NCI-H146 (cell line): ENCODE data around the gene CPSF6.
"Not testable (repeated sequence)": the region's sequence is repeated elsewhere in the genome, so short reads cannot be mapped to it uniquely, and the experiment has no call there.

Experiments
- DNase-seq: peaks from one replicate; lab custom pipeline; 2025; lab: John Stamatoyannopoulos, UW

The CPSF6 gene

DNA sequence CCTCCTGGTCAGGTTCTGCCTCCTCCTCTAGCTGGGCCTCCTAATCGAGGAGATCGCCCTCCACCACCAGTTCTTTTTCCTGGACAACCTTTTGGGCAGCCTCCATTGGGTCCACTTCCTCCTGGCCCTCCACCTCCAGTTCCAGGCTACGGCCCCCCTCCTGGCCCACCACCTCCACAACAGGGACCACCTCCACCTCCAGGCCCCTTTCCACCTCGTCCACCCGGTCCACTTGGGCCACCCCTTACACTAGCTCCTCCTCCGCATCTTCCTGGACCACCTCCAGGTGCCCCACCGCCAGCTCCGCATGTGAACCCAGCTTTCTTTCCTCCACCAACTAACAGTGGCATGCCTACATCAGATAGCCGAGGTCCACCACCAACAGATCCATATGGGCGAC lies 19.3 kb downstream of the CPSF6 start:
- DNase-seq: no peak

DNA sequence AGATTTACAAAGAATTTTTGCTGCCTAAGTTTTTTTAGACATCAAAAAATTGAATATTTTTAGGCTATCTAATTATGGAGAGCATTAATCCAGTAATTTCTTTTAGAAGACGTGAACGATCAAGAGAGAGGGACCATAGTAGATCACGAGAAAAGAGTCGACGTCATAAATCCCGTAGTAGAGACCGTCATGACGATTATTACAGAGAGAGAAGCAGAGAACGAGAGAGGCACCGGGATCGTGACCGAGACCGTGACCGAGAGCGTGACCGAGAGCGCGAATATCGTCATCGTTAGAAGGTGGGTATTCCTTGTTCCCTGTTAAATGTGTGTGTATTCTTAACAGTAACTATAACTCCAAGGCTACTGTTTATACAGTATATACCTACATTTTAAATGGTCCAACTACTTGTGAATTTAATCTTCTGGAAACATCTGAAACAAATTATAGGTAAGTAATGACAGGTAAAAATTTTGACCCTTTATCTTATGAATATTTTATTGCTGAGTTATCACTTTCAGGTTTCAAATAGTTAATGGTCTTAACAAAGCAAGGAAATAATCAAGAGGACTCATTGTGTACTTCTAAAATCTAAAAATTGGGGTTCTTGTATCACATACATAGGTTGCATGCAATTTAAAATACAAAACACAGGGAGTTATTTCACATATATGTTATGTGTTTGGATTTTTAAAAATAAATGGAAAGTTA lies 23.1 kb downstream of the CPSF6 start:
- no peak for DNase-seq

DNA sequence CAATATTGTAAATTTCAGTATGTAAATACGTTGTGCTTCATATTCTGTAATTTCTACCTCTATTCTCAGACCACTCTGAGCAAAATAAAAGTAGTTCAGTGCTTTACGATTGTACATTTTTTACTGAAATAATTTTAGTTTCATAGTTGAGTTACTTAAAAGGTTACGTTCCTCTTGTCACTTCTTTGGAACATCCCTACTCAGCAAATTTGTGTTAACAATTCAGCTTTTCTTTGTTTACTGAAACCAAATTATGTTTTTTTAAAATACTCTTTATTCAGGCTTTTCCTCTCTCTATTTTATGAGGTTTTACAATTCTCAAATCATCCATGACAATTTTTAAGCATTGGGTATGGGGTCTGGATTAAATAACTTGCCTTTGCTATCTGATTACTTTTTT lies 25.8 kb downstream of the CPSF6 start:
- DNase-seq: no peak

DNA sequence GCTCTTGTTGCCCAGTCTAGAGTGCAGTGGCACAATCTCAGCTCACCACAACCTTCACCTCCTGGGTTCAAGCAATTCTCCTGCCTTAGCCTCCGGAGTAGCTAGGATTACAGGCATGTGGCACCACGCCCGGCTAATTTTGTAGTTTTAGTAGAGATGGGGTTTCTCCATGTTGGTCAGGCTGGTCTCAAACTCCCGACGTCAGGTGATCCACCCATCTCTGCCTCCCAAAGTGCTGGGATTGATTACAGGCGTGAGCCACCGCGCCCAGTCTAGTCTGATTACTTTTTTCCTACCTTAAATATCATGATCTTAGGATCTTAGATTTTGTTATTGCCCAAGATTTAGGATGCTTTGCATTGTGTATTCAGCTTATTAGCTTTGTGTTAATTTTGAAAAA lies 26.3 kb downstream of the CPSF6 start:
- not testable (repeated sequence) for DNase-seq

DNA sequence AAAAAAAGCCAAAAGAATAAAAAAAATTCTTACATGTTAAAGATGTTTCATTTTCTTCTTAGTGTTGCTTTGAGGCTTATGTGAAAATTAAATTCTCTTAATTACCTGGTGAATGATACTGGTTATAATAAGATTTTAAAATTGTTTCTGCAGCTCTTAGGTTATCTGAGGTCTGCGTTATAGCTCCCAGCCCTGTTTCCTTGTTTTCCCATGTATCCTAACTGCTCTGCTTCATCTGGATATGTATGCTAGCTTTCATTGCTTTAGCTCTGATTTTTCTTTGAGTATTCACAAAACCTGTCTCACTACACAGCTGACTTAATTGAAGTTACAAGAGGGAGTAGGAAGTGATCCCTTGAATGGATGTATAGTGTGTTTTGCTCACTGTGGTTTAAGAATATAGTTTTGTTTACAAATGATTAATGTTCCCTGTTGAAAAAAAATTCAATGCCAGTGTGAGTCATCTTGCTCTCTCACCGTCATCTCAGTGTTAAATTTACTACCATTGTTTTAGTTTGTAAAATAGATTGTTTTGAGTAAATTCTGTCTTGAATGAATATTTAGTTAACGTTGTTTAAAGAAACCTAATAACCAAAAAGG lies 26.8 kb downstream of the CPSF6 start:
- DNase-seq: no peak

DNA sequence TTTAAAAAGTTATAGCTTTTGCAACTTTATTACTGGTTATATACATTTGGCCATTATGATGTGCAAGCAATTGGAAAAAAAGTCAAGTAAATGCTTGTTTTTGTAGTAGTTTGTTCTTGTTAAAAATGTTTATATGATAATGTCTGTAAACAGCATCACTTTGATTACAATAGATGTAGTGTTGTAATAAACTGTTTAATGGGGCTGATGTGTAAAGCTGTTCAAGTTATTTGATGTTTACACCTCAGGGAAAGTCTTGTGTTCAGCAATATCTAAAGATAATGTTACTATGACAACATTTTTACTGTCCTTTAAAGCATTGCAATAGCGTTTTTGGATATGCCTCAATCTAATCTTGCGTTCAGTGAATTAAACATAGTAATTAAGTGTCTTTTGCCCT lies 30.4 kb downstream of the CPSF6 start:
- DNase-seq: no peak

DNA sequence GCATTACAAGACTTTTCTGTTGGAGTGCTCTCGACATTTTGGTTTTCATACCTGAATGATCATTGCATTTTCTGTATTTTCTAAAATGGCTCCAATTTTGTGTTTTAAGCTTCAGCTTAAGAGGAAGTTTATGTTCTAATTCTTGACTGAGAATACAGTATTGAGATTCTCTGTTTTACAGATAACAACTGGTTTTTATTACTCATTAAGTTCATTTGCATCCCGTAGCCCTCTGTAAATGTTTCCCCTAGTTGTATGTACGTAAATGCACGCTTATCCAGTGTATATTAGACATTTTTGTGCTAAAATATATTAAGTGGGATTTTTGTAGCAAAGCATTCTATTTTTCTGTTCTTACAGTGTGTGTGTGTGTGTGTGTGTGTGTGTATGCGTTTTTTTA lies 33.1 kb downstream of the CPSF6 start:
- no peak for DNase-seq

DNA sequence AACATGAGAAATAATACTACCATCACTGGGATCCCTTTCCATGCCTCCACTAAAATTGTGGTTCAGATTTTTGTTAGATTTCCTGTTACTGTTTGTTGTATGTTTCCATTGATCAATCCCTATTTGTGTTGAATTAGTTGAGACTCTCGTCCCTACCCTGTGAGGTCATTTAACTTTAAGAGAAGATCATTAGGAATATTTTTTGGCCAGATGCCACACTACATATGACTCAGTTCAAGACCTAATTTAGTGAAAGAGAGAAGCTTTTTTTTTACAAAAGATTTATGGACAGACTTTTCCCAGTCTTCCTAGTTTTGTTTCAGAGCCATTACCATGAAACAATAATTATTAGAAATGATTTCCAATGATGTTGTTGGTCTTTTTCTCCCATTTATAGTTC lies 35.5 kb downstream of the CPSF6 start:
- no peak for DNase-seq

DNA sequence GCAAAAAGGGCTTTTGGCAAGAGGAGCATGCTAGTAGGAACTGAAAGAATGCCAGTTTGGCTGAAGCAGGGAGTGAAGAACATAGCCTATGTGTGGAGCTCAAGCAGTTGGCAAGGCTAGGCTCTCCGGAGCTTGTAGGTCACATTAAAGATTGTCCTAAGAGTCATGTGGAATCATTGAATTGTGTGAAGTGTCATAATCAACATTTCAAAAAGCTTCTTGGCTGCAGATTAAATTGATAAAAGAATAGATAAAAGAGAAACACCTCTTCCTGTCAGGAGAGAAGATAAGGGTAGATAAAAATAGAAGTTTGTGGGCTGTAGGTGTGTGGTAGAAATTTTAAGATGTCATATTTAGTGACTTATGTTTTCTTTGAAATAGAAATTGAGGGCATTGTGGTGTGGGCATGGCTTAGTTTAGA lies 36.1 kb downstream of the CPSF6 start:
- DNase-seq: no peak

DNA sequence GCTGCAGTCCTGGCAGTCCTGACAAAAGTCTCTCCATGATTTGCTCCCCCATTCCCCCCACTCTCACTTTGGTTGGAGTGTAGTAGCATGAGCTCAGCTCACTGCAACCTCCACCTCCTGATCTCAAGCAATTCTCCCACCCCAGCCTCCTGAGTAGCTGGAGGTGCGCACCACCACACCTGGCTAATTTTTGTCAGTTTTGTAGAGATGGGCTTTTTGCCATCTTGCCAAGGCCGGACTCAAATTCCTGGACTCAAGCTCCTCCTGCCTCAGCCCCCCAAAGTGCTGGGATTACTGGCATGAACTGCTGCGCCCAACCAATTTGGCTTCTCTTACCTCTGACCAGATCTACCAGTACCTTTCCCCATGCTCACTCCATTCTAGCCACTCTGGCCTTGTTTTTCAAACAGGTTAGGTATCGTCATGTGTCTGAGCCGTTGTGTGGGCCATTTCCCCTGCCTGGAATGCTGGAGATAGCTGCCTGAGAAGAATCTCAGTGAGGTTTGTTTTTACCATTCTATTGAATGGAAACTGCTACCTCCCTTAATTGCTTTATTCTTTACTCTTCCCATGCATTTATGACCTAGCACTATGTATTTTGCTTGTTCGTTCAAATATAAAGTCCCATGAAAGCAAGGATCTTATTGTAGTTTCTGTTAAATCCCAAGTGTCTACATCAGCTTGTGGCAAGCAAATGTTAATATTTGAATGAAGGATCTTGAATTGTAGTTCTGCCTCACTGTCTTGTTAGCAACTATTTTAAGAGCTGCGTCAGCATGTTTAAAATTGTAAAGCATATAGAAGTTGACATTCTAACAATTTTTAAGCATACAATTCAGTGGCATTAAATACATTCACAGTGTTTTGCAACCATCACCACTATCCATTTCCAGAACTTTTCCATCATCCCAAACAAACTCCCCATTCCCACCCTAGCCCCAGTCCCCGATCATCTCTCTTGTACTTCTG lies 39.7 kb downstream of the CPSF6 start:
- no peak for DNase-seq

DNA sequence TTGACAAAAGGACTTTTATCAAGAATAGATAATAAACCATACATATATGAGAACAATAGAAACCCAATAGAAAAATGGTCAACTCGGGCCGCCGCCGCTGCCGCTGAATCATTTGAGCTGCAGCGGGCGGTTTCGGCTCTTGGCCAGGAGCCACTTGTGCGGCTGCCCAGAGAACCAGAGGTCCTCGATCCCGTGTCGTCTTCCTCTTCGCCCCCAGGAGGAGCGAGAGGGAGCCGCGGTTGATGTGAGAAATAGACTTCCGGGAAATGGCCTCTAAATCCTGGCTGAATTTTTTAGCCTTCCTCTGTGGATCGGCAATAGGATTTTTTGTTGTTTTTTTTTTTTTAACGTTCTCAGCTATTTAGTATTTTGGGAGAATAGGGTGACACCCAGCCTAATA lies 44.8 kb downstream of the CPSF6 start:
- DNase-seq: peak; percentile 74

DNA sequence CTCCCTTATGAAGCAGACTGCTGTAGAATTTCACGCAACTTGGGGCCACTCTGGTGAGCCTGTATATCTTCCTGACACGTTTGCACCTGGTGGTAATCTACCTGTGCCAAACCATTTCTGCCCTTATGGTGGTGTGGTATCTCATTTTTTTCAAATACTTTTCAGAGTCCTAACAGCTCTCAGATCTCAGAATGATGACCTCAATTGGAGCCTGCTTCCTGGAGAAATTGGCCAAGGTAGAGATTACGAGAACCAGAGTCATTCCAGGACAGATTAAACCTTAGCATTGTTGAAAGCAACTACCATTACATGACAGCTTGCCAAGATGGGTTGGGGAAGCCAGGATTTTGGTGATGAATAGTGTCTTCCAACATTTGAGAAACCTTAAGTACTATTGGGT lies 48.2 kb downstream of the CPSF6 start:
- no peak for DNase-seq

DNA sequence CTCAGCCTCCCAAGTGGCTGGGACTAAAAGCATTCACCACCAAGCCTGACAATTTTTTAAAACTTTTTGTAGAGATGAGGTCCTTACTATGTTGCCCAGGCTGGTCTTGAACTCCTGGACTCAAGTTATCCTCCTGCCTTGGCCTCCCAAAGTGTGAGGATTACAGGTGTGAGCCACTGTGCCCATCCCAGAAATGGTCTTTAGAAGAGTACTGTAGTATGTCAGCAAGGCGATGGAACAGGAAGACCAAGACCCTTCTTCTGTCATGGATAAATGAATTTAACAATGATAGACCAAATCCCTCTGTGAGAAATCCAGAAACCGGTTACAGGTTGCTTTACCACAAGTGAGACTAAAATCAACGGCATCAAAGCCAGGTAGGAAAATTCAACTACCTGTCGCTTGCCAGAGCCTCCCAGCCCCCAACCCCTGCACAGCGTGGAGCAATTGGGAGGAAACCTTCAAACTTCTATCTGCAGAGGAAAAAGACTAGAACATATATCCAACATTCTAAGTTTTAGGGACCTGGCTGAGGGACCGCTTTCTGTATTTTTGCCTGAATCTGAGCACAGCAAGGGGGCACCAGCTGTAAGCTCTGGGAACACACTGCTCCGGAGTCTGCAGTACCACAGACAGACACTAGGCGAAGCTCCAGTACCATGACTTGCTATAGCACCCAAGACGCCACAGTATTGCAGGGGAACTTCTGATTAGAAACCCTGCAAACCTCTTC lies 51.3 kb downstream of the CPSF6 start:
- DNase-seq: peak; percentile 77

DNA sequence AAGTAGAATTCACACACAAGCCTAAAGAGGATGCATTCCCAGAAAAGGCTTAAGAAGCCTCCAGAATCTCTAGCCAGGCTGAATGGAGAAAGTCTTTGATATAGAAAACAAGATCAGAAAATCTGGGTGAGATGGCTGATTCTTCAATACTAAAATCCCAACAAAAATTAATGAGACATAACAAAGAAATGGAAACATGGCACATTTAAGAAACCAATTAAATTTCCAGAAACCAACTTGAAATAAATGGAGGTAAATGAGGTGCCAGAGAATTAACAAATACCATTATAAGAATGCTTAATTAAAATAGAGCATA lies 51.9 kb downstream of the CPSF6 start:
- no peak for DNase-seq

DNA sequence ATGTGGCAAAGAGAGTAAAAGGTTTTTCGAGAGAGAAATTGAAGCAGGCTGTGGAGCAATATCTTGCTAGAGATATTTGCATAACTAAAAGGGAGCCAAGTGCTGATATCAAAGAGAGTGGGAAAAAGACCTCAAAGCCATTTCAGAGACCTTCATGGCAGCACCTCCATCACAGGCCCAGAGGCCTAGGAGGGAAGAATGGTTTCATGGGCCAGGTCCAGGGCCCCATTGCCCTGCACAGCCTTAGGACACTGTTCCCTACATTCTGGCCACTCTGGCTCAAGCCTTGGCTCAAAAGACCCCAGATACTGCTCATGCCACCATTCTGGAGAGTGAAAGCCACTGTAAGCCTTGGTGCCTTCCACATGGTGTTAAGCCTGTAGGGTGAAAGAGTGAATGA lies 58.8 kb downstream of the CPSF6 start:
- DNase-seq: no peak

DNA sequence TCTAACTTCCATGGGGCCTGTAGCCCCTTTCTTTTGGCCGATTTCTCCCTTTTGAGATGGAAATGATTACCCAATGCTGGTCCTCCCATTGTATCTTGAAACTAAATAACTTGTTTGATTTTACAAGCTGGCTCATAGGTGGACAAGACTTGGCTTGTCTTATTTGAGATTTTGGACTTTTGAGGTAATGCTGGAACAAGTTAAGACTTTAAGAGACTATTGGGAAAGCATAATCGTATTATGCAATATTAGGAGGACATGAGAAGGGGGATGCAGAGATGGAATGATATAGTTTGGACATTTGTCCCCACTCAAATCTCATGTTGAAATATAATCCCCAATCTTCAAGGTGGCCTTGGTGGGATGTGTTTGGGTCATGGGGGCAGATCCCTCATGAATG lies 59.6 kb downstream of the CPSF6 start:
- no peak for DNase-seq

DNA sequence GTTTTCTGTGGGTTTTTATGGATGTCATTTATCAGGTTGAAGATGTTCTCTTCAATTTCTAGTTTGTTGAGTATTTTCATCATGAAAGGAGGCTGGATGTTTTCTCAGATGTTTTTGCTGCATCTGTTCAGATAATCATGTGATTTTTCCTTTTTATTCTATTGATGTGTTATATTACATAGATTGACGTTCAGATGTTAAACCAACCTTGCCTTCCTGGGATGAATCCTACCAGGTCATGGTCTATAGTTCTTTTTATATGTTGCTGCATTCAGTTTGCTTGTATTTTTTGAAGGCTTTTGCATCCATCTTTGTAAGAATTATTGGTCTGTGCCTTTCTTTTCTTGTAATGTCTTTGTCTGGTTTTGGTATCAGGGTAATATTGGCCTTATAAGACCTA lies 64.9 kb downstream of the CPSF6 start:
- DNase-seq: no peak

DNA sequence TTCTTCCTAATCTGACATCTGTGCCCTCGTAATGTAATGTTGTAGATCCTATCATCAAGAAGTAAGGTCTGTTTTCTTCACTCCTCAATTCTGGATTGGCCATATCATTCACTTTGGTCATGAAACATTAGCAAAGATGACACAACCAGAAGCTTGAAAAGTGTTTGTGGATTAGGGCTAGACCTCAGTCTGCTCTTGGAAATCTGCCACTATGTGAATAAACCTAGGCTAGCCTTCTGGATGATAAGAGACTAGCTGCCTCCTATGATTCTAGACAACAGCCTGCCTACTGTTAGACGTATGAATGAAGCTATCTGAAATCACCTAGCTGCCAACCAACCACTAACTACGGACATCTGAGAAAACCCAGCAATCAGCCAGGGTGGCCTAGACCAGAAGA lies 70.1 kb downstream of the CPSF6 start:
- no peak for DNase-seq

DNA sequence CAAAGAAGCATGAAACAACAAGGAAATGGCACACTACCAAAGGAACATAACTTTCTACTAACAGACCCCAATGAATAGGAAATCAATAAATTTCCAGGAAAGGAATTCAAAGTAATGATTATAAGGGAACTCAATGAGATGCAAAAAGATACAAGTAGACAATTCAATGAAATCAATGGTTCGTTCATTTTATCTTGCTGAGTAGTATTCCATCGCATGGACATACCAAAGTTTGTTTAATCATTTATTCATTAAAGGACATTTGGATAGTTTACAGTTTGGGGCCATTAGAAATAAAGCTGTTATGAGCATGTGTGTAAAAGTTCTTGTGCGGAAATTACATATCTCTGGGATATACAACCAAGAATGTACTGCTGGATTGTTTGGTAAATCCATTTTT lies 73.8 kb downstream of the CPSF6 start:
- DNase-seq: no peak

DNA sequence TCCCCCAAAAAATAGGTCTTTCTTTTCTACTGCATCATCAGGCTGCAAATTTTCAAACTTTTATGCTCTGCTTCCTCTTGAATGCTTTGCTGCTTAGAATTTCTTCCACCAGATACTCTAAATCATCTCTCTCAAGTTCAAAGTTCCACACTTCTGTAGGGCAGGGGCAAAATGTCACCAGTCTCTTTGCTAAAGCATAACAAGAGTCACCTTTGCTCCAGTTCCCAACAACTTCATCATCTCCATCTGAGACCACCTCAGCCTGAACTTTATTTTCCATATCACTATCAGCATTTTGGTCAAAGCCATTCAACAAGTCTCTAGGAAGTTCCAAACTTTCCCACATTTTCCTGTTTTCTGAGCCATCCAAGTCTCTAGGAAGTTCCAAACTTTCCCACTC lies 77.4 kb downstream of the CPSF6 start:
- DNase-seq: not testable (repeated sequence)

DNA sequence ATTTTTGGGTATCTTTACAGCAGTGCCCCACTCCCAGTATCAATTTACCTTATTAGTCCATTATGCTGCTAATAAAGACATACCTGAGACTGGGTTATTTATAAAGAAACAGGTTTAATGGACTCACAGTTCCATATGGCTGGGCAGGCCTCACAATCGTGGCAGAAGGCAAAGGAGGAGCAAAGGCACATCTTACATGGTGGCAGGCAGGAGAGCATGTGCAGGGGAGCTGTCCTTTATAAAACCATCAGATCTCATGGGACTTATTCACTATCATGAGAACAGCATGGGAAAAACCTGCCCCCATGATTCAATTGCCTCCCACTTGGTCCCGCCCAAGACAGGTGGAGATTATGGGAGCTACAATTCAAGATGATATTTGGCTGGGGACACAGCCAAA lies 77.9 kb downstream of the CPSF6 start:
- DNase-seq: not testable (repeated sequence)

DNA sequence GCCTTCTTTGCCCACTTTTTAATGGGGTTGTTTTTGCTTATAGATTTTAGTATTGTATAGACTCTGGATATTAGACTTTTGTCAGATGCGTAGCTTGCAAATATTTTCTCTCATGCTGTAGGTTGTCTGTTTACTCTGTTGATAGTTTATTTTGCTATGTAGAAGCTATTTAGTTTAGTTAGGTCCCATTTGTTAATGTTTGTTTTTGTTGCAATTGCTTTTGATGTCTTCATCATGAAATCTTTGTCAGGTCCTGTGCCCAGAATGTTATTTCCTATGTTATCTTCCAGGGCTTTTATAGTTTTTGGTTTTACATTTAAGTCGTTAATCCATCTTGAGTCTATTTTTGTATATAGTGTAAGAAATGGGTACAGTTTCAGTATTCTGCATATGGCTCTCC lies 78.9 kb downstream of the CPSF6 start:
- no peak for DNase-seq
